Spleen (tissue), 11 donors: ENCODE data around the gene REEP3. TPM values are rescaled to one million over a fixed set of nuclear protein-coding genes. Genes with fewer than 3 reads are reported as not detected.

Experiments used
- DNase-seq: peaks from one replicate; pipeline ENCODE4 v3.0.0-alpha.2; 2020
- H3K27ac ChIP-seq, 8 donors: fragments of 200-600 bp; sonication (generic) in 7 of 8; 1 replicate in 4 of 8; 2 replicates in 4 of 8; pipeline versions ENCODE4 v1.5.0 to v1.8.0; 2016 to 2021; ENCODE audit warnings: inconsistent platforms in 4 of 8, mild to moderate bottlenecking in 4 of 8, moderate library complexity in 1 of 8
- H3K27me3 ChIP-seq, 7 donors: fragments of 200-600 bp; sonication (generic) in 6 of 7; replicated peaks in 1 of 7; 1 replicate in 4 of 7; 2 replicates in 3 of 7; pipeline versions ENCODE4 v1.5.0 to v1.8.0; 2016 to 2021; ENCODE audit warnings: inconsistent platforms in 3 of 7, mild to moderate bottlenecking in 1 of 7
- H3K36me3 ChIP-seq, 6 donors: fragments of 200-600 bp; sonication (generic) in 5 of 6; 1 replicate in 4 of 6; 2 replicates in 2 of 6; pipeline versions ENCODE4 v1.5.0 to v1.8.0; 2016 to 2021; ENCODE audit warnings: inconsistent platforms in 2 of 6
- H3K4me1 ChIP-seq, 6 donors: fragments of 200-600 bp; sonication (generic) in 5 of 6; 1 replicate in 3 of 6; 2 replicates in 3 of 6; pipeline versions ENCODE4 v1.5.0 to v1.8.0; 2016 to 2021; ENCODE audit warnings: inconsistent platforms in 3 of 6
- H3K4me3 ChIP-seq, 8 donors: fragments of 200-600 bp; sonication (generic) in 7 of 8; 1 replicate in 4 of 8; 2 replicates in 4 of 8; pipeline versions ENCODE4 v1.5.0 to v1.8.0; 2016 to 2021; ENCODE audit warnings: inconsistent platforms in 4 of 8, mild to moderate bottlenecking in 4 of 8, moderate library complexity in 2 of 8
- H3K9me3 ChIP-seq, 8 donors: fragments of 200-600 bp; sonication (generic) in 7 of 8; 1 replicate in 4 of 8; 2 replicates in 4 of 8; pipeline versions ENCODE4 v1.5.0 to v1.8.0; 2016 to 2021; ENCODE audit warnings: inconsistent platforms in 4 of 8
- POLR2A ChIP-seq, 3 donors: fragments of 450-650 bp; IDR thresholded peaks; one replicate each; pipeline ENCODE4 v1.5.1; 2017; ENCODE audit warnings: antibody characterized with exemption in 3 of 3, mild to moderate bottlenecking in 1 of 3
- POLR2AphosphoS5 ChIP-seq, 3 donors: sonication (generic); formaldehyde crosslinking; IDR thresholded peaks; one replicate each; pipeline ENCODE4 v1.5.1; 2017; ENCODE audit warnings: antibody characterized with exemption in 3 of 3
- WGBS, 5 donors: extraction: QIAGEN DNeasy Blood & Tissue Kit in 3 of 5; methylation state at CpG; one replicate each; pipeline versions ENCODE4 v1.1.5 to v1.1.7; 2013 to 2018; 5-methylcytosine and 5-hydroxymethylcytosine counted together
- intact Hi-C: fragments of 100-400 bp; cut with DNase I; formaldehyde crosslinking; loops from one replicate; pipeline ENCODE4 v1.15.0; 2023; ENCODE audit warnings: low total_unique reads
- polyA plus RNA-seq, 3 donors: library from polyadenylated mRNA; stranded (reverse); fragments of 200-250 nt; gene quantifications; one replicate each; pipeline ENCODE4 v1.2.1, GENCODE V29; 2013
- total RNA-seq, 7 donors: library from RNA; depleted of rRNA in 3 of 7; stranded (reverse); fragments of >200 nt in 3 of 7; fragmentation: NEBNext Ultra II Directional in 4 of 7; extraction: Animal tissue kit (Norgen Biotek cat#: 25700) in 4 of 7; gene quantifications; one replicate each; pipeline versions ENCODE4 v1.1.0 to v1.2.1, GENCODE V29; 2016 to 2021
- TF ChIP-seq, protein P1 (sequence below), 11 experiments: fragments of 200-600 bp in 7 of 11; fragments of 450-650 bp in 4 of 11; sonication (generic) in 4 of 11; IDR thresholded peaks in 8 of 11; conservative IDR thresholded peaks in 3 of 11; 1 replicate in 7 of 11; 2 replicates in 4 of 11; pipeline versions ENCODE4 v1.4.0 to v1.8.0; 2016 to 2021; ENCODE audit warnings: antibody characterized with exemption in 11 of 11, inconsistent platforms in 4 of 11, mild to moderate bottlenecking in 1 of 11
- donor health status: healthy with polysubstance abuse.
- donor health status: DM: no; HTN: no; CAD: no; lungs with moderate emphysema.
- donor health status: DM: no; HTN: no; CAD: no.
- donor health status: Bipolar disorder and iron deficiency.
- donor health status: healthy.
- donor health status: DM: no; HTN: no; CAD: no.
- donor health status: DM: yes; HTN: yes; CAD: no.

The REEP3 gene
- total and polyA plus RNA-seq, 10 donors: 4.0 to 46.5 (median 22.1) TPM

DNA sequence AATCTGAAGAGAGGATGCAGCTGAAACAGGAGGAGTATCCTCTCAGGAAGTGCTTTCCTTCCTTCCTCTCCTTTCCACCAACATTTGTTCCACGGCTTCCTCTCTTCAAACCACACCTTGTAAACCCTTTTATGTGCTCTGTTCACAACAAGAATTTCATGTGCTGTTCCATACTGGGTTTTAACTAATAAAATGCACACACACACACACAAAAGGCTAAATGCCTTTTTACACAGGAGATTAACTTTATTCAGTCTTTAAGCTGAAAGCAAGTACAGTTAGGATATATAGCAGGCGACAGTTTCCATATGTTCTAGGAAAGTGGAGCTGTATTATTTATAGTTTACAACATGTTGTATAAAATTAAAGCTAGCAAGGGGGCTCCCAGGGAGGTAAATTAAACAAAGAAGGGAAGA lies 106.7 kb downstream of the REEP3 start:
- WGBS, 5 donors: 24 to 32% (median 31%) methylated on average over 2 of the region's 2 CpGs
- no peak for DNase-seq
- peak overlapping the region in 6 of 8 donors; percentile 74 to 93 (median 88) for H3K27ac ChIP-seq
- H3K4me1 ChIP-seq: peaks cover 10 to 50% (median 38%) of the 10 kb centered on the region in 6 donors
- intact Hi-C loops: loop anchor here (10.0 kb wide), 1 partner anchor 413 kb away; no protein-coding TSS in a partner anchor
- H3K4me3 ChIP-seq: peak overlapping the region in 1 of 8 donors; percentile 72
- H3K27me3 ChIP-seq: no peaks in the 10 kb centered on the region
- H3K9me3 ChIP-seq: no peaks in the 10 kb centered on the region
- peaks cover 0 to under 1% (median 0%) of the 10 kb centered on the region in 6 donors for H3K36me3 ChIP-seq
- TF ChIP-seq, protein P1, sequence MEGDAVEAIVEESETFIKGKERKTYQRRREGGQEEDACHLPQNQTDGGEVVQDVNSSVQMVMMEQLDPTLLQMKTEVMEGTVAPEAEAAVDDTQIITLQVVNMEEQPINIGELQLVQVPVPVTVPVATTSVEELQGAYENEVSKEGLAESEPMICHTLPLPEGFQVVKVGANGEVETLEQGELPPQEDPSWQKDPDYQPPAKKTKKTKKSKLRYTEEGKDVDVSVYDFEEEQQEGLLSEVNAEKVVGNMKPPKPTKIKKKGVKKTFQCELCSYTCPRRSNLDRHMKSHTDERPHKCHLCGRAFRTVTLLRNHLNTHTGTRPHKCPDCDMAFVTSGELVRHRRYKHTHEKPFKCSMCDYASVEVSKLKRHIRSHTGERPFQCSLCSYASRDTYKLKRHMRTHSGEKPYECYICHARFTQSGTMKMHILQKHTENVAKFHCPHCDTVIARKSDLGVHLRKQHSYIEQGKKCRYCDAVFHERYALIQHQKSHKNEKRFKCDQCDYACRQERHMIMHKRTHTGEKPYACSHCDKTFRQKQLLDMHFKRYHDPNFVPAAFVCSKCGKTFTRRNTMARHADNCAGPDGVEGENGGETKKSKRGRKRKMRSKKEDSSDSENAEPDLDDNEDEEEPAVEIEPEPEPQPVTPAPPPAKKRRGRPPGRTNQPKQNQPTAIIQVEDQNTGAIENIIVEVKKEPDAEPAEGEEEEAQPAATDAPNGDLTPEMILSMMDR (IDR thresholded peaks at IDR 0.05 in 8 of 11, conservative IDR thresholded peaks at IDR 0.05 in 3 of 11): no peak
- no peak for TF ChIP-seq POLR2A (IDR thresholded peaks at IDR 0.05)

DNA sequence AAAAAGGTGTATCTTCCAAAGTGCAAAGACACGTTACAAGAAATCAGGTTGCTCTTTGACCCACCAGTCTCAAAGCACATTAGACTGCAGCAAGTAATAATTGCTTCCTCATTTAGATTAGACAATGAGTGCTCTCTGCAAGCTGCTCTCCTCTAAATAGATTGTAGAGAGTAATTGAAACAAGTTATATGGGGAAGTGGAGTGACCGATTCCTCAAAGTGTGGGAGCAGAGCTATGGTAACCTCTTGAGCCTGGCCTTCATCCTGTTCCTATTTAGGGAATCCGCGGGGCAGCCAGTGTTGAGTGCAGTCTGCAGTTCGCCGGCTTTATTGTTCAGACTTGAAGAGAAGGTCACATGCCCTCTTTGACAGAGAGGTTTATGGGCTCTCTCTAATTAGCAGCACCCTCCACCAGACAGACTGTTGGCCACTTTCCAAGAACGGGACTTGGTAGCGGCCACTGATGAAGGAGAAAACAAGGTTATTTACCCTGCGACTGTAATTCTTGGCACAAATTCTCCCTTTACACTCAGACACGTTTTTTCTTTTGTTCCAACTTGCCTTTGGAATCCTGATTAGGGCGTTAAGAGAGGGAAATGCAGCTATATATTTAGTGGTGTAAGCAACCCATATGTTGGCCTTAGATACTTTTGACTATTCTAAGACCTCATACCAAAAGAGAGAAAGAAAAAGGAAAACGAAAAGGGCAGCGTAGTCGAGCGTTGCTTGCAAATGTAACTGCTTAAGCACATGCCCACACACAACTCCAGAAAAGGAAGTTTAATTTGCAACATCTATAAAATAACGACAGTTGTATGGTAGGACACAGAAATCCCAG lies 107.5 kb downstream of the REEP3 start:
- peaks cover 10 to 50% (median 38%) of the 10 kb centered on the region in 6 donors for H3K4me1 ChIP-seq
- H3K27me3 ChIP-seq: no peaks in the 10 kb centered on the region
- TF ChIP-seq, protein P1 (IDR thresholded peaks at IDR 0.05 in 8 of 11, conservative IDR thresholded peaks at IDR 0.05 in 3 of 11): no peak
- TF ChIP-seq POLR2A (IDR thresholded peaks at IDR 0.05): peak in 1 of 3 donors; percentile 24
- TF ChIP-seq POLR2AphosphoS5 (IDR thresholded peaks at IDR 0.05): peak in 1 of 3 donors; percentile 59
- no peaks in the 10 kb centered on the region for H3K36me3 ChIP-seq
- 4 to 10% (median 7%) methylated on average over 16 of the region's 16 CpGs for WGBS, 5 donors
- H3K4me3 ChIP-seq: peak overlapping the region; percentile 64 to 88 (median 75)
- DNase-seq: no peak
- peak overlapping the region; percentile 74 to 93 (median 88) for H3K27ac ChIP-seq
- intact Hi-C loops: loop anchor here (10.0 kb wide), 1 partner anchor 414 kb away; no protein-coding TSS in a partner anchor
- no peaks in the 10 kb centered on the region for H3K9me3 ChIP-seq

DNA sequence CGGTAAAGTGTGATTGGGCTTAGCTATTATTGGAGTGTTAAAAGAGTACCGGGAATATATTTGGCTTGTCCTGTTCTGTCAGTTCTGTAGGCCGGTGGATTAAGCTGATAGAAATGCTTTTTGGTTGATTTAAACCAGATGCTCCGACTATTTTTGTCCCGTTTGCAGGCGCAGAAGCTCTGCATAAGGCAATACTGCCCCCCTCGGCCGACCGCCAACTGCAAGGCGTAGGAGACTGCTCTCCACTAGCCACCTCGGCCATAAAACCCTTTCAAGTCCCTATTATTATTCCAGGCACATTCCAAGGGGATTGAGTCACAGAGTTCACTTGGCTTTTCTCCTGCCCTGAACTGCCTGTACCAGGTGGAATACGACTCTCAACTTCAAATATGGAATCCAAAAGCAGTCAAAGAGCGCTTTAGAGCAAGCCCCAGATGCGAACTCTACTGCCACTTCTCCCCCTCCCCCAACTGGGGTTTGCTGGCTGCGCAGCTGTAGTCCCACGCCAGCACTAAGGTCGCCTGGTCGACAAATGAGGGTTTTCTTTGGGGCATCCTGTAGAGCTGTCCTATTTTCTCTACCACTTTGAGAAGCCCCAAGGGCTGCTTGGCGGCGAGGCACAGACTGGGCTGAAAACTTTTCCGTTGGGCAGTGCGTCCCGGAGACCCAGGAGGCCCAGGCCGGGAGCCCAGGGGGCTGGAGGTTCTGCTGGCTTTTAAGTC lies 108.3 kb downstream of the REEP3 start:
- intact Hi-C loops: loop anchor here (10.0 kb wide), 1 partner anchor 415 kb away; no protein-coding TSS in a partner anchor
- no peaks in the 10 kb centered on the region for H3K27me3 ChIP-seq
- 0 to 1% (median 0%) methylated on average over 18 to 24 of the region's 24 CpGs for WGBS, 5 donors
- peaks cover 10 to 50% (median 38%) of the 10 kb centered on the region in 6 donors for H3K4me1 ChIP-seq
- peak; percentile 96 for DNase-seq
- no peaks in the 10 kb centered on the region for H3K9me3 ChIP-seq
- peak overlapping the region; percentile 74 to 93 (median 88) for H3K27ac ChIP-seq
- H3K36me3 ChIP-seq: no peaks in the 10 kb centered on the region
- TF ChIP-seq POLR2A (IDR thresholded peaks at IDR 0.05): no peak
- TF ChIP-seq POLR2AphosphoS5 (IDR thresholded peaks at IDR 0.05): peak in 2 of 3 donors; percentile 24 to 73
- TF ChIP-seq, protein P1 (IDR thresholded peaks at IDR 0.05 in 8 of 11, conservative IDR thresholded peaks at IDR 0.05 in 3 of 11): peak; percentile 38 to 90 (median 83)
- peak overlapping the region; percentile 64 to 88 (median 75) for H3K4me3 ChIP-seq
